ENCODE results near the gene ARHGAP26.

- TF ChIP-seq CTCF (IDR thresholded peaks at IDR 0.05), result no peak
- TF ChIP-seq POLR2A (IDR thresholded peaks at IDR 0.05), result no peak
Observed at GRCh38 chr5:142784401-142784955, 14.3 kb downstream of the ARHGAP26 start.
